NCI-H1417 (cell line): ENCODE results near the gene PMVK.
A peak's percentile ranks its signal among the peaks of the same experiment; 100 is the strongest.
"Not testable (repeated sequence)": the region's sequence is repeated elsewhere in the genome, so short reads cannot be mapped to it uniquely, and the experiment has no call there.

Source experiments
- DNase-seq, 3 experiments: peaks; one replicate each; lab custom pipeline; 2025; lab: John Stamatoyannopoulos, UW

Gene PMVK

GRCh38 chr1:154925335-154926170 lies 11.0 kb downstream of the PMVK start:
- no peak for DNase-seq

- DNase-seq: no peak
Measured at GRCh38 chr1:154923695-154924094, 12.8 kb downstream of the PMVK start.

DNA sequence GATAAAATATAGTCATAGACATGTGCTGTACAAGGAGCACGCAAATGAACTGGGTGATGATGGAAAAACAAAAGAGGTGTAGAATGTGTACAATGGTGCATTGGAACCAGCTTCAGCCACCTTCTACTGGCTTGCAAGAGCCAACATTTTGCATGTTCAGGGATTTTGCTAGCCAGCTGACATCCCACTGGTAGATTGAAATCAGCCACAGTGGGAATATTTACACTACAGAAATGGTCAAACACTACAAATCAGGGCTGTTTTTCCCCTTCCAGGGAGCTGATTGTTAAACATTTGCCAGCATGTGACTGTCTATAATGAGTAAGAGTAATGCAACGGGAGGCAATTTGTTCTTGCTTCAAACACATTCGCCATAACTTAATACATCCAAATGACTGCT lies 23.2 kb downstream of the PMVK start:
- no peak for DNase-seq

GRCh38 chr1:154912755-154913154 lies 23.8 kb downstream of the PMVK start:
- no peak for DNase-seq

- no peak for DNase-seq
Measured at GRCh38 chr1:154911691-154912550, 24.6 kb downstream of the PMVK start.

DNA sequence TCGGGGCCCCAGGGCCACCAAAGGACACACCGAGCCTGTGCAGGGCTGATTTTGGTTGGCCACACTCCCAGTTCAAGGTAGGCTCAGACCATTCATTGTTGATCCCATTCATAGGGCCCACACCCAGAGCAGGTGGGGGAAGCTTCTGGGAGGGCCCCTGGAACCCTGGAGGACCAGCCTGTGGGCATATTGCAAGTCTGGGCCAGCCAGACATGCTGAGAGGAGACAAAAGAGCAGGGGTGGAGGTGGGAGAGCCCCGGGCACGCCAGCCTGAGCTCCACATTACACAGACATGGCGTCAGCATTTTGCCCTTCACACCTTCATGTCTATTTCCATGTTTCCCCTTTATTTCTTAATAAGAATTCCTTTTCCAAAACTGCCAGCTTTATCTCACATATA lies 25.7 kb downstream of the PMVK start:
- no peak for DNase-seq

DNA sequence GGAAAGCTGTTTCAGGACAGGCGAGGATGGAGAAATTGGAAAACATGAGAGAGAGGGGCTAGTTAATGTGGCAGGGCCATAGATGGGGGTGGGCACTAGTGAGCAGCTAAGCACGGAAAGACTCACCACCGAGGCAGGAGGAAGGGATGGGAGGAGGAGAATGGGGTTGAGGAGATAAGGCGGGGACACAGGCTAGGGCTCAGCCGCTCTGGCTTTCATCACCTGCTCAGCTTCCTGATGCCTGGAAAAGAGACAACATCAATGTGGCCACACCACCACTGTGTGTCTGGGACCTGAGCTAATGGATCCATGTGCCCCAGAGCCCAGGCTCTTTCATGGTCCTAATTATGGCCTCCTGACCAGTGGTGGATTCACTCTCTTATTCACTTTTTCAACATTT lies 27.6 kb downstream of the PMVK start:
- DNase-seq: no peak

DNA sequence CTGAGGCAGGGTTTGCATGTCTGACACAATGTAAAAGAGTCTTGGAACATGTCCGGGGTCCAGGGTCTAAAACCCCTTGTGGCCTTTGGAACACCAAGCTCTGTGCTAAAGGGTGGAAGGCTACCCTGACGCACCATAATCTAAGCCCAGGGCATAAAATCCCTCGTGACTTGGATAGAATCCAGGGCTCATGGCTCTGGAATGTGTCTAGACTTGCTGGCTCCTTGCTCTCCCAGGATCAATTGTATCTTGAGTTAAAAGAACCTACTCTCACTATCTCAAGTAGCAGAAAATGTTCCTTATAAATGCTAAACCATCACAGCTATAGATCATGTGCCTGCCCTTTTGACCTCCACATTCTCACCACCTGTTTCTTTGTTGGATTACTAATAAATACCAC lies 28.4 kb downstream of the PMVK start:
- DNase-seq: not testable (repeated sequence)

GRCh38 chr1:154906621-154907081 lies 29.9 kb downstream of the PMVK start:
- no peak for DNase-seq

GRCh38 chr1:154902938-154903566 lies 33.5 kb downstream of the PMVK start:
- no peak for DNase-seq

GRCh38 chr1:154901591-154901990 lies 34.9 kb downstream of the PMVK start:
- DNase-seq: no peak

- no peak for DNase-seq
Measured at GRCh38 chr1:154899041-154899440, 37.5 kb downstream of the PMVK start.

- DNase-seq: no peak
Measured at GRCh38 chr1:154896771-154897286, 39.7 kb downstream of the PMVK start.

DNA sequence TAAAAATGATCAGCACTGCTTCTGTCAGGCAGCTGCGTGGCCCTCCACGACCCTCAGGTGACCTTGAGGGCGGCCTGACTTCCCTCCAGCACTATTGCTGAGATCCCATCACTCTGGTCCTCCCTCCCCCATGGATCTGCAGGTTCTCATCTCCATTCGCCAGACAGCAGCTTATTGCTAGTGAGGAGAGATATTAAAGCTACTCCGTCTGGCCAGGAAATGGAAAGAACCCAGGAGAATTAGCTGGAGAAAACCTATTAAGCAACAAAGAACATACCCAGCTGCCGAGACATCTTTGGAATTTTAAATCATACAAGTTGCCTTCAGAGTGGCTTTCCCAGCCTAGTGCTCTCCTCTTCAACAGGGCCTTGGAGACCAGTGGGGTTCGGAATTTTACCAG lies 40.7 kb downstream of the PMVK start:
- DNase-seq: no peak

DNA sequence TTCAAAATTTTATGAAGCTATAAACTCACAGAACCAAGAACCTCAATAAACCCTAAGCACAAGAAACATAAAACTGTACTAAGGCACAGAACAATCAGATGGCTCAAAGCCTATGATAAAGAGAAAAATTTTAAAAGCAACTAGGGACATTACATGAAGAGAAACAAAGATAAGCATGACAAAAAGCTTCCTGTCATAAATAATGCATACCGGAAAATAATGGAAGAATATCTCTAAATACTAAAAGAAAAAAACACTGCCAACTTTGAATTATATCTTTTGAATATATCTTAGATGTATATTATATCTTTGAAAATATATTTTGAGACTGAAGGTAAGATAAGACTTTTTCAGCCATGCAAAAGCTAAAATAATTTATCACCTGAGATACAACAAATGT lies 45.1 kb downstream of the PMVK start:
- DNase-seq: no peak

GRCh38 chr1:154888757-154889156 lies 47.8 kb downstream of the PMVK start:
- no peak for DNase-seq

DNA sequence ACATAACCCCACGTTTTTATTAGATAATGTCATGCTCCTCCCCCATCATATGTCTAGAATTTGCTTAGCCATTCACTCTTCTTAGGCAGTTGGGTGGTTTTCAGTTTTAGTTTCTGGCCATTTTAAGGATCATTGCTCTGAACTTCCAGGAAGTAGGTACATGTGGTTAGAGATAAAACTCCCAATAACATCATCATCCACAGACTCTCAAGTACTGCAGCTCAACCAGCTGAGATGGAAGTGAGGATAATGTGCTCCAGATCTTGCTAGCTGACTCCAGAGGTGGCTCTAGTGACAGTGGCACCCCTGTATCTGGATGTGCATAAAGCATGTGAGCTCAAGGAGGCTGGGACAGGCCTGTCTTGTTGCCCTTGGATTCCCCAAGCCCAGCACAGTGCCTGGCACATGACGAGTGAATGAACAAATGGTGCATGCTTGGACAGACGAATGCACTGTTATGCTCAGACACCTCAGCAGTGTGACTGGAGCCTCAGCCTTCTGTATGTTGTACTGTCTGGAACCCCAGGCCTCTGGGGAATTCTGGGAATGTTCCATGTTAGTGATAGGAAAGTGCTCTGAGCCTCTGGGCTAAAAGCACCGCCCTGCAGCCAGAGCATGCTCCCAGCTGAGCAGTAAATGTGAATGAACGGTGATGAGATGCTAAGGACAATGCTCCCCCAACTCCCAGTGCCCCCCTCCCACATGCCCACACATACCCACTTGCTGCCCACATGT lies 50.1 kb downstream of the PMVK start:
- DNase-seq: no peak

GRCh38 chr1:154884869-154885701 lies 51.4 kb downstream of the PMVK start:
- peak in 1 of 3 experiments; percentile 44 for DNase-seq

DNA sequence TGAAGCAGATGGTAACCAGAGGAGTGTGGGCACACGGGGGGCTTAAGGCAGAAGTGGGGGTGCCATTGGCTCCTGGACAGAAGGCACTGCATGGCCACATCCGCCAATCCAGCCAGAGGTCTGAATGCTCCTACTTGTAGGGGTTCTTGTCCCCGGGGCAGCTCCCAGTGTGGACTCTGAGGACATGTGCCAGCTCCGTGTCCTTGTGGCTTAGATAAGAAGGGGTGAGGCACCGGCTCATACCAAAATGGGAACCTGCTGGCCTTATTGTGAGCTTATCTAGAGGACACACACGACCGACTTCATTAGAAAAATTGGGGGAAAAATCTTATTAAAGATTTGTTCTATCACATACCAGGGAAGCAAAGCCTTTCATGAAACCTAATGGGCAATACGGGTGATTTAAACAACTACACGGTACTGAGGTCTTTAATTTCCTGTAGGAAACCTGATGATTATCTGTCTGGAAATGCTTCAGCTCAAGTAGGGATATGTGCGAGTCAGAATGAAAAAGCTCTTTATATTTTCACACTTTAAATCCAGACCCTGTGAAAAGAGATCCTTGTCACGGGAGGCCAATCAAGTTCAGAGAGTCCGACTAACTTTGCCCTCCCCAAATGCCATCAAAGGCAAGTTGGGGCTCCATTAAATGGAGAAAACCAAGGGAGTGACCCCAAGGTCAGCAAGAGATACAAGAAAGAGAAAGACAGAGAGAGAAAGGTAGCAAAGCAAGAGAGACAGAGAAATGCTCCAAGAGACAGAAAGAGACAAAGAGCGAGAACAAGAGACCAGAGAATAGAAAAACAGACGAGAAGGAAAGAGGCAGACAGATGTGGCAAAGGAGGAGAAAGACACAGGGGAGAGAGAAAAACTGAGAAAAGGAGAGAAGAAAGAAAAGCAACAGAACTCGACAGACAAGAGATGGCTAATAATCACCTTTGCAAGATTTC lies 52.3 kb downstream of the PMVK start:
- no peak for DNase-seq
